H1 (cell line): Measurements from ENCODE around the gene PLEKHG1. TPM values are rescaled to one million over a fixed set of nuclear protein-coding genes. Genes with fewer than 3 reads are reported as not detected.

ENCODE experiments used
- CTCF ChIA-PET: fragments of 300-600 bp; sonication (Branson Sonifier 250); formaldehyde crosslinking; loops from one replicate; lab custom pipeline; 2021; ENCODE audit not compliant: partially characterized antibody; lab: Charles Lee
- POLR2A ChIA-PET: fragments of 300-600 bp; sonication (Branson Sonifier 250); formaldehyde crosslinking; loops from one replicate; lab custom pipeline; 2021; ENCODE audit warnings: inconsistent platforms; ENCODE audit not compliant: partially characterized antibody; lab: Charles Lee
- DNase-seq, 2 experiments: peaks; one replicate each; pipeline versions ENCODE4 v3.0.0 to v3.0.0-alpha.2; 2010 to 2022; ENCODE audit warnings: low spot score in 2 of 2, low read depth in 1 of 2, mixed read lengths in 1 of 2
- FAIRE-seq: peaks from 2 replicates; lab custom pipeline; 2011; peaks lifted over from hg19 to GRCh38; lab: Jason Lieb, UNC
- H2AFZ ChIP-seq: 2 replicates; pipeline ENCODE4 v1.8.1; 2012; ENCODE audit warnings: low read length, inconsistent platforms
- H2AK5ac ChIP-seq: 2 replicates; pipeline ENCODE4 v1.6.1; 2013; ENCODE audit warnings: low read depth, low read length
- H2BK120ac ChIP-seq: replicated peaks from 2 replicates; pipeline ENCODE3; 2013; ENCODE audit warnings: low read depth, low read length, inconsistent platforms
- H2BK12ac ChIP-seq: 2 replicates; pipeline ENCODE4 v1.6.1; 2013; ENCODE audit warnings: low read depth, low read length
- H2BK15ac ChIP-seq: 2 replicates; pipeline ENCODE4 v1.6.1; 2013; ENCODE audit warnings: low read length
- H2BK20ac ChIP-seq: 2 replicates; pipeline ENCODE4 v1.6.1; 2013; ENCODE audit warnings: low read length
- H2BK5ac ChIP-seq: 2 replicates; pipeline ENCODE4 v1.6.1; 2013; ENCODE audit warnings: low read depth, low read length
- H3K14ac ChIP-seq: 2 replicates; pipeline ENCODE4 v1.6.1; 2013; ENCODE audit warnings: inconsistent platforms; ENCODE audit not compliant: insufficient read length
- H3K18ac ChIP-seq: 2 replicates; pipeline ENCODE4 v1.6.1; 2013; ENCODE audit warnings: low read length; ENCODE audit errors: extremely low read depth
- H3K23ac ChIP-seq: 2 replicates; pipeline ENCODE4 v1.6.1; 2013; ENCODE audit warnings: inconsistent platforms; ENCODE audit not compliant: insufficient read length
- H3K23me2 ChIP-seq: 2 replicates; pipeline ENCODE4 v1.6.1; 2013; ENCODE audit warnings: low read depth, low read length
- H3K27ac ChIP-seq: 2 replicates; pipeline ENCODE4 v1.6.1; 2011; ENCODE audit warnings: low read depth, low read length, inconsistent platforms
- H3K27me3 ChIP-seq, 4 experiments: replicated peaks in 1 of 4; 1 replicate in 1 of 4; 2 replicates in 3 of 4; pipeline versions ENCODE4 v1.6.1 to v1.8.1; 2011 to 2013; ENCODE audit warnings: low read length in 3 of 4, mild to moderate bottlenecking in 3 of 4, inconsistent platforms in 2 of 4, mixed read lengths in 2 of 4, moderate library complexity in 1 of 4; ENCODE audit not compliant: control insufficient read depth in 3 of 4, insufficient read depth in 3 of 4; ENCODE audit errors: extremely low read depth in 1 of 4
- H3K36me3 ChIP-seq, 4 experiments: 2 replicates each; pipeline versions ENCODE4 v1.6.1 to v1.8.1; 2011 to 2013; ENCODE audit warnings: mild to moderate bottlenecking in 4 of 4, low read length in 3 of 4, moderate library complexity in 2 of 4, control low read depth in 1 of 4, inconsistent platforms in 1 of 4; ENCODE audit not compliant: insufficient read depth in 4 of 4, control insufficient read depth in 2 of 4
- H3K4ac ChIP-seq: replicated peaks from 2 replicates; pipeline ENCODE3; 2013; ENCODE audit warnings: low read length, low read depth, mixed read lengths, inconsistent platforms; ENCODE audit not compliant: insufficient read length
- H3K4me1 ChIP-seq, 4 experiments: replicated peaks in 1 of 4; 1 replicate in 1 of 4; 2 replicates in 3 of 4; pipeline versions ENCODE4 v1.6.1 to v1.8.1; 2011 to 2013; ENCODE audit warnings: low read length in 3 of 4, inconsistent platforms in 2 of 4, mixed read lengths in 1 of 4; ENCODE audit not compliant: insufficient read depth in 4 of 4, control insufficient read depth in 3 of 4
- H3K4me2 ChIP-seq, 2 experiments: 2 replicates each; pipeline versions ENCODE4 v1.6.1 to v1.8.1; 2011 to 2013; ENCODE audit warnings: low read depth in 2 of 2, low read length in 2 of 2, control low read depth in 1 of 2, inconsistent platforms in 1 of 2, mild to moderate bottlenecking in 1 of 2; ENCODE audit not compliant: insufficient read depth in 1 of 2
- H3K4me3 ChIP-seq, 4 experiments: fragments of 200-600, 300-600 bp in 1 of 4; sonication (generic), shearing (Covaris generic), sonication (Bioruptor Twin) in 1 of 4; 2 replicates each; pipeline versions ENCODE4 v1.5.1 to v1.8.1; 2011 to 2016; ENCODE audit warnings: low read length in 4 of 4, low read depth in 3 of 4, control low read depth in 2 of 4, inconsistent platforms in 2 of 4, mild to moderate bottlenecking in 2 of 4, mixed read lengths in 1 of 4, moderate library complexity in 1 of 4; ENCODE audit not compliant: insufficient read depth in 2 of 4; ENCODE audit errors: extremely low read depth in 1 of 4
- H3K56ac ChIP-seq: replicated peaks from 2 replicates; pipeline ENCODE3; 2013; ENCODE audit warnings: low read depth, mild to moderate bottlenecking, mixed read lengths, low read length, inconsistent platforms; ENCODE audit not compliant: insufficient read length
- H3K79me1 ChIP-seq: 2 replicates; pipeline ENCODE4 v1.6.1; 2013; ENCODE audit warnings: low read depth, low read length, control low read depth
- H3K79me2 ChIP-seq, 2 experiments: 2 replicates each; pipeline versions ENCODE4 v1.6.1 to v1.8.1; 2012 to 2013; ENCODE audit warnings: low read length in 2 of 2, mild to moderate bottlenecking in 2 of 2, inconsistent platforms in 1 of 2; ENCODE audit not compliant: insufficient read depth in 2 of 2, control insufficient read depth in 1 of 2
- H3K9ac ChIP-seq, 4 experiments: replicated peaks in 1 of 4; 1 replicate in 1 of 4; 2 replicates in 3 of 4; pipeline versions ENCODE4 v1.6.1 to v1.8.1; 2011 to 2013; ENCODE audit warnings: low read depth in 3 of 4, low read length in 3 of 4, control low read depth in 2 of 4, mild to moderate bottlenecking in 2 of 4, moderate library complexity in 2 of 4, inconsistent platforms in 1 of 4; ENCODE audit errors: extremely low read depth in 1 of 4
- H3K9me3 ChIP-seq, 2 experiments: 2 replicates each; pipeline versions ENCODE4 v1.6.1 to v1.8.1; 2012 to 2013; ENCODE audit warnings: mild to moderate bottlenecking in 2 of 2, moderate library complexity in 2 of 2, control low read depth in 1 of 2, inconsistent platforms in 1 of 2, low read depth in 1 of 2, low read length in 1 of 2, mixed read lengths in 1 of 2; ENCODE audit not compliant: insufficient read depth in 2 of 2
- H4K20me1 ChIP-seq, 2 experiments: replicated peaks in 1 of 2; 2 replicates each; pipeline versions ENCODE3 to v1.8.1; 2011 to 2013; ENCODE audit warnings: inconsistent platforms in 2 of 2, low read length in 2 of 2, mild to moderate bottlenecking in 1 of 2; ENCODE audit not compliant: insufficient read depth in 2 of 2, control insufficient read depth in 1 of 2
- H4K5ac ChIP-seq: 2 replicates; pipeline ENCODE4 v1.6.1; 2013; ENCODE audit warnings: low read length, low read depth, mixed read lengths, inconsistent platforms; ENCODE audit not compliant: insufficient read length
- H4K8ac ChIP-seq: 2 replicates; pipeline ENCODE4 v1.8.0; 2013; ENCODE audit warnings: mild to moderate bottlenecking, moderate library complexity, low read length, inconsistent platforms; ENCODE audit not compliant: insufficient read depth; ENCODE audit errors: extremely low read depth
- H4K91ac ChIP-seq: replicated peaks from 2 replicates; pipeline ENCODE3; 2013; ENCODE audit warnings: low read length, mixed read lengths, inconsistent platforms; ENCODE audit not compliant: insufficient read length
- KDM5A ChIP-seq: fragments of 200-600 bp; IDR thresholded peaks from 2 replicates; pipeline ENCODE4 v1.7.1; 2012; ENCODE audit warnings: mild to moderate bottlenecking, low read length, inconsistent platforms, mixed read lengths
- SIRT6 ChIP-seq: IDR thresholded peaks from one replicate; pipeline ENCODE4 v1.7.1; 2012; ENCODE audit warnings: low read length, inconsistent platforms
- SIX5 ChIP-seq: IDR thresholded peaks from 2 replicates; pipeline ENCODE4 v1.6.1; 2011; ENCODE audit warnings: mild to moderate bottlenecking, low read depth, low read length
- YY1 ChIP-seq: IDR thresholded peaks from 2 replicates; pipeline ENCODE4 v1.6.1; 2011; ENCODE audit warnings: low read depth, mild to moderate bottlenecking, low read length
- WGBS, 2 experiments: shearing (Covaris generic) in 1 of 2; methylation state at CpG; one replicate each; pipeline versions ENCODE4 v1.1.6 to v1.1.7; 2013 to 2015; ENCODE audit warnings: low lambda C conversion rate in 2 of 2, mixed read lengths in 2 of 2, inconsistent platforms in 1 of 2, low coverage in 1 of 2, missing lambda C conversion rate in 1 of 2; ENCODE audit not compliant: insufficient replicate concordance in 2 of 2, insufficient coverage in 1 of 2, insufficient read length in 1 of 2; ENCODE audit errors: extremely low coverage in 1 of 2, missing lambda C conversion rate in 1 of 2; 5-methylcytosine and 5-hydroxymethylcytosine counted together
- polyA plus RNA-seq, 7 experiments: library from polyadenylated mRNA; depleted of rRNA in 3 of 7; stranded (reverse) in 5 of 7; unstranded in 2 of 7; fragments of >200 nt in 5 of 7; fragments of 200-250 nt in 2 of 7; gene quantifications; 1 replicate in 5 of 7; 2 replicates in 1 of 7; 4 replicates in 1 of 7; pipeline versions ENCODE4 v1.2.1 to v1.2.3, GENCODE V29; 2011 to 2013; ENCODE audit warnings: missing spikeins in 2 of 7, mixed read lengths in 2 of 7
- total RNA-seq: library from RNA; stranded (reverse); fragmentation: NEBNext Ultra II Directional; extraction: Animal tissue kit (Norgen Biotek cat#: 25700); gene quantifications from 2 replicates; pipeline ENCODE4 v1.2.1, GENCODE V29; 2021

Gene PLEKHG1
- total and polyA plus RNA-seq, 2 of the 8 experiments (the other 6 are each of a cell fraction or from before 2014, with no cell fraction given) = 0.94 to 2.2 TPM

DNA sequence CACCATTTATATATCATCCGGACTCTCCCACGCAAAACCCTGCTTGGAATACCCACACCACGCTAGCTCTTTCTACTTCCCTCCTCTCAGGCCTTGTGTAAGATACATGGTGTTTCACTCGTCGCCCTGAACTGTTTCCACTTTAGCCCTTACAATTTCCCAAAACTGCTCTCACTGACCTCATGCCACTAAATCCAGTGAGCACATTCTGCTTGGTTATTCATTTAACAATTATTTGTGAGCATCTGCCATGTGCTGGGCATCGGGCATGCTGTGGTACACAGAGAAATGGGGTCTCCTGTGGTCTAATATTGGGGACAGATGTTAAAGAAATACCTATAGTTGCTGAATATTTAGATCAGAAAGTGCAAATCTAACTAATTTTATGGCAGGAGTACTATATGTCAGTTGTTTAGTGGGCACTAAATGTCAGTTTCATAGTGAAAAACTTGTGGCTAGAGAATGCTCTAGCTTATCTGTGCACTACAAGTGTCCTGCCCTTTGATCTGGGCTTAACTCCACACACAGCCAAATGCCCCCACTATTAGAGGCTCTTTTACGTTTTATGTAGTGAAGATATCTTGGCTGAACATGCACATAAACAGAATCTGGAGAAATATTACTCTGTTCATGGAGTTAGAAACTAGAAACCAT lies 41.0 kb downstream of the PLEKHG1 start:
- 91% methylated on average over 7 of the region's 7 CpGs; no CpG with 5 or more reads in 1 of the 2 experiments for WGBS, 2 experiments
- Histone ChIP-seq H3K9ac (no peak overlapping the region), H3K9me3 (no peaks in the 10 kb centered on the region), H2AFZ (no peak overlapping the region), H4K20me1 (no peaks in the 10 kb centered on the region), H2BK12ac (no peak overlapping the region), H2AK5ac (no peak overlapping the region), H3K27ac (no peak overlapping the region), H3K23ac (no peak overlapping the region), H2BK120ac (no peak overlapping the region), H3K36me3 (no peaks in the 10 kb centered on the region), H2BK20ac (no peak overlapping the region), H3K27me3 (no peaks in the 10 kb centered on the region), H4K5ac (no peak overlapping the region), H3K4me3 (no peak overlapping the region), H2BK15ac (no peak overlapping the region), H3K56ac (no peak overlapping the region), H3K79me2 (no peaks in the 10 kb centered on the region), H3K23me2 (no peaks in the 10 kb centered on the region), H3K18ac (no peak overlapping the region), H3K4me2 (no peak overlapping the region), H3K14ac (no peak overlapping the region), H2BK5ac (no peak overlapping the region), H4K91ac (no peak overlapping the region), H3K4me1 (no peaks in the 10 kb centered on the region), H3K79me1 (no peaks in the 10 kb centered on the region), H4K8ac (no peak overlapping the region), H3K4ac (no peak overlapping the region)
- TF ChIP-seq KDM5A = no peak
- no peak for TF ChIP-seq YY1
- no peak for TF ChIP-seq SIX5
- no peak for TF ChIP-seq SIRT6
- no peak for FAIRE-seq
- no peak for DNase-seq
- ChIA-PET POLR2A (no interaction called here), CTCF (interaction anchor here (1.6 kb wide), 1 partner anchor 34 kb away, joined by 3 read pairs; no protein-coding TSS in a partner anchor)
